Activated CD8-positive, alpha-beta T cell treated with anti-CD3 and anti-CD28 coated beads for 36 hours (primary cell): ENCODE results near the gene EZR. TPM values are rescaled to one million over a fixed set of nuclear protein-coding genes. Genes with fewer than 3 reads are reported as not detected.
A peak's percentile ranks its signal among the peaks of the same experiment; 100 is the strongest.
"Not testable (repeated sequence)": the region's sequence is repeated elsewhere in the genome, so short reads cannot be mapped to it uniquely, and the experiment has no call there.

Source experiments
- ATAC-seq: fragments of 200-7000 bp; cut with Tn5 transposase; one replicate; pipeline ENCODE4 v1.10.0; 2021; ENCODE audit warnings: mild to moderate bottlenecking, moderate library complexity
- CTCF ChIA-PET: fragments of 350-600 bp; sonication (Branson Sonifier 250); formaldehyde crosslinking; loops from one replicate; lab custom pipeline; 2021; ENCODE audit warnings: antibody characterized with exemption; lab: Charles Lee
- POLR2A ChIA-PET: fragments of 350-600 bp; sonication (Branson Sonifier 250); formaldehyde crosslinking; loops from one replicate; lab custom pipeline; 2021; ENCODE audit warnings: antibody characterized with exemption; lab: Charles Lee
- DNase-seq: peaks from one replicate; pipeline ENCODE4 v3.0.0-alpha.2; 2020
- H3K27ac Mint-ChIP-seq: one replicate; pipeline ENCODE4 v1.8.0; 2021; ENCODE audit warnings: mild to moderate bottlenecking, mixed read lengths
- H3K27me3 Mint-ChIP-seq: one replicate; pipeline ENCODE4 v1.8.0; 2021; ENCODE audit warnings: mixed read lengths
- H3K36me3 Mint-ChIP-seq: one replicate; pipeline ENCODE4 v1.8.0; 2021; ENCODE audit warnings: low read depth, mixed read lengths
- H3K4me1 Mint-ChIP-seq: one replicate; pipeline ENCODE4 v1.8.0; 2021; ENCODE audit warnings: low read depth, mixed read lengths
- H3K4me3 Mint-ChIP-seq: one replicate; pipeline ENCODE4 v1.8.0; 2021; ENCODE audit warnings: mild to moderate bottlenecking, moderate library complexity, mixed read lengths
- H3K9me3 Mint-ChIP-seq: one replicate; pipeline ENCODE4 v1.8.0; 2021; ENCODE audit warnings: mixed read lengths
- CTCF ChIP-seq: fragments of 200-600 bp; IDR thresholded peaks from one replicate; pipeline ENCODE4 v1.8.0; 2022; ENCODE audit warnings: antibody characterized with exemption, mild to moderate bottlenecking
- intact Hi-C: fragments of 100-400 bp; cut with micrococcal nuclease; formaldehyde crosslinking; loops from one replicate; pipeline ENCODE4 v1.10.0; 2022
- total RNA-seq, 2 experiments: library from RNA; stranded (reverse); gene quantifications; one replicate each; pipeline ENCODE4 v1.2.3, GENCODE V29; 2021

EZR gene
- total RNA-seq, 2 experiments from 2014 or later = 199 to 206 TPM

GRCh38 chr6:158825951-158826306 lies 6.8 kb upstream of the EZR start:
- H3K9me3 Mint-ChIP-seq = peaks cover 2% of the 10 kb centered on the region
- no peaks in the 10 kb centered on the region for H3K36me3 Mint-ChIP-seq
- CTCF ChIA-PET = no interaction called here
- no peaks in the 10 kb centered on the region for H3K27me3 Mint-ChIP-seq
- intact Hi-C loops = no loop called here
- H3K4me1 Mint-ChIP-seq = peaks cover 19% of the 10 kb centered on the region
- TF ChIP-seq CTCF = no peak
- POLR2A ChIA-PET = interaction anchor here (1.7 to 3.6 kb wide), 3 partner anchors 11 to 44 kb away, joined by 4 to 16 read pairs (median 5); no protein-coding TSS in a partner anchor
- no peak overlapping the region for H3K27ac Mint-ChIP-seq
- no peak for ATAC-seq
- no peak overlapping the region for H3K4me3 Mint-ChIP-seq
- no peak for DNase-seq

GRCh38 chr6:158825038-158825950 lies 6.1 kb upstream of the EZR start:
- ChIA-PET POLR2A (interaction anchor here (1.7 to 3.6 kb wide), 3 partner anchors 11 to 45 kb away, joined by 4 to 16 read pairs (median 5); no protein-coding TSS in a partner anchor), CTCF (interaction anchor here (0.9 to 1.5 kb wide), 3 partner anchors 16 to 28 kb away, joined by 4 read pairs; no protein-coding TSS in a partner anchor)
- Mint-ChIP-seq H3K27ac (peak overlapping the region; percentile 10), H3K36me3 (no peaks in the 10 kb centered on the region), H3K4me3 (no peak overlapping the region), H3K27me3 (no peaks in the 10 kb centered on the region), H3K4me1 (peaks cover 19% of the 10 kb centered on the region), H3K9me3 (peaks cover 2% of the 10 kb centered on the region)
- ATAC-seq (no peak), DNase-seq (no peak)
- no peak for TF ChIP-seq CTCF
- intact Hi-C loops = no loop called here

GRCh38 chr6:158823616-158824015 lies 4.4 kb upstream of the EZR start:
- ChIA-PET POLR2A (interaction anchor here (1.0 to 3.6 kb wide), 2 partner anchors 13 to 46 kb away, joined by 3 to 16 read pairs; no protein-coding TSS in a partner anchor), CTCF (interaction anchor here (2.8 kb wide), 1 partner anchor 149 kb away, joined by 7 read pairs; no protein-coding TSS in a partner anchor)
- H3K27ac Mint-ChIP-seq, DNase-seq, H3K36me3 Mint-ChIP-seq, H3K4me3 Mint-ChIP-seq, ATAC-seq, H3K9me3 Mint-ChIP-seq, H3K27me3 Mint-ChIP-seq: not testable (repeated sequence)
- H3K4me1 Mint-ChIP-seq = peaks cover 25% of the 10 kb centered on the region
- intact Hi-C loops = loop anchor here (2.0 kb wide), 1 partner anchor 23 kb away; no protein-coding TSS in a partner anchor

- DNase-seq = no peak
- Mint-ChIP-seq H3K27ac (peak overlapping the region; percentile 67), H3K4me1 (peaks cover 29% of the 10 kb centered on the region), H3K9me3 (peaks cover 4% of the 10 kb centered on the region), H3K27me3 (no peaks in the 10 kb centered on the region), H3K4me3 (peak overlapping the region; percentile 87), H3K36me3 (peaks cover 32% of the 10 kb centered on the region)
- no peak for TF ChIP-seq CTCF
- CTCF ChIA-PET = interaction anchor here (0.6 to 1.7 kb wide), 8 partner anchors 11 to 314 kb away, joined by 3 to 9 read pairs (median 3); no protein-coding TSS in a partner anchor
- POLR2A ChIA-PET = interaction anchor here (0.7 to 4.2 kb wide), 7 partner anchors 13 to 154 kb away, joined by 3 to 22 read pairs (median 7); no protein-coding TSS in a partner anchor
- ATAC-seq = no peak
- intact Hi-C loops = loop anchor here (5.0 kb wide), 3 partner anchors 47 to 103 kb away; no protein-coding TSS in a partner anchor
Observed at GRCh38 chr6:158819977-158820622, 932 bp upstream of the EZR start.
